GM12873 (cell line): ENCODE results near the gene RHOBTB1.

Experiments
- CTCF ChIP-seq: IDR thresholded peaks from 2 replicates; pipeline ENCODE4 v1.5.1; 2012; ENCODE audit warnings: low read depth, mild to moderate bottlenecking, moderate library complexity, low read length, control low read depth; ENCODE audit not compliant: insufficient read depth; ENCODE audit errors: missing control alignments

The RHOBTB1 gene

GRCh38 chr10:60828489-60828852 is 115.5 kb downstream of the RHOBTB1 start:
- TF ChIP-seq CTCF = no peak

GRCh38 chr10:60827791-60828488 is 116.0 kb downstream of the RHOBTB1 start:
- no peak for TF ChIP-seq CTCF

- no peak for TF ChIP-seq CTCF
Observed at GRCh38 chr10:60825520-60825919, 118.5 kb downstream of the RHOBTB1 start.

GRCh38 chr10:60823324-60823723 is 120.7 kb downstream of the RHOBTB1 start:
- no peak for TF ChIP-seq CTCF

GRCh38 chr10:60822809-60823208 is 121.2 kb downstream of the RHOBTB1 start:
- TF ChIP-seq CTCF = no peak

- no peak for TF ChIP-seq CTCF
Observed at GRCh38 chr10:60821656-60822055, 122.3 kb downstream of the RHOBTB1 start.

- no peak for TF ChIP-seq CTCF
Observed at GRCh38 chr10:60820093-60820754, 123.8 kb downstream of the RHOBTB1 start.
